H9 (cell line): ENCODE measurements around the gene ANKRD35. TPM values are rescaled to one million over a fixed set of nuclear protein-coding genes. Genes with fewer than 3 reads are reported as not detected.

Experiments
- DNase-seq: peaks from one replicate; pipeline ENCODE4 v3.0.0-alpha.2; 2017
- H2AFZ ChIP-seq: one replicate; pipeline ENCODE4 v1.6.1; 2013; ENCODE audit warnings: mild to moderate bottlenecking, low read length, control low read depth, moderate library complexity
- H2AK5ac ChIP-seq: 2 replicates; pipeline ENCODE4 v1.6.1; 2013; ENCODE audit warnings: low read length, control low read depth, mixed read lengths; ENCODE audit not compliant: insufficient read length
- H2BK120ac ChIP-seq: one replicate; pipeline ENCODE4 v1.6.1; 2013; ENCODE audit warnings: low read depth, mild to moderate bottlenecking, low read length, control low read depth, inconsistent platforms; ENCODE audit not compliant: poor library complexity, severe bottlenecking
- H2BK12ac ChIP-seq: 2 replicates; pipeline ENCODE4 v1.6.1; 2013; ENCODE audit warnings: low read length, control low read depth, mixed read lengths, low read depth; ENCODE audit not compliant: insufficient read length
- H2BK15ac ChIP-seq: 2 replicates; pipeline ENCODE4 v1.6.1; 2013; ENCODE audit warnings: low read depth, low read length, control low read depth
- H2BK20ac ChIP-seq: one replicate; pipeline ENCODE4 v1.6.1; 2013; ENCODE audit warnings: low read depth, mild to moderate bottlenecking, low read length, control low read depth, inconsistent platforms; ENCODE audit not compliant: poor library complexity, severe bottlenecking
- H2BK5ac ChIP-seq: 2 replicates; pipeline ENCODE4 v1.6.1; 2013; ENCODE audit warnings: low read length, control low read depth, mixed read lengths; ENCODE audit not compliant: insufficient read length
- H3K14ac ChIP-seq: 2 replicates; pipeline ENCODE4 v1.6.1; 2013; ENCODE audit warnings: low read length, control low read depth; ENCODE audit not compliant: insufficient read depth
- H3K18ac ChIP-seq: 2 replicates; pipeline ENCODE4 v1.6.1; 2013; ENCODE audit warnings: low read depth, mild to moderate bottlenecking, mixed read lengths, low read length, control low read depth; ENCODE audit not compliant: insufficient read length
- H3K23ac ChIP-seq: 2 replicates; pipeline ENCODE4 v1.6.1; 2013; ENCODE audit warnings: low read length, control low read depth, mixed read lengths, low read depth; ENCODE audit not compliant: insufficient read length
- H3K23me2 ChIP-seq: 2 replicates; pipeline ENCODE4 v1.6.1; 2013; ENCODE audit warnings: low read depth, mild to moderate bottlenecking, mixed read lengths, low read length, control low read depth; ENCODE audit not compliant: insufficient read length, poor library complexity, severe bottlenecking
- H3K27ac ChIP-seq: 2 replicates; pipeline ENCODE4 v1.5.1; 2013; ENCODE audit warnings: low read length, control low read depth, mixed read lengths, low read depth; ENCODE audit not compliant: insufficient read length
- H3K27me3 ChIP-seq: 2 replicates; pipeline ENCODE4 v1.6.1; 2013; ENCODE audit warnings: low read length, control low read depth, inconsistent platforms; ENCODE audit not compliant: insufficient read depth
- H3K4ac ChIP-seq: 2 replicates; pipeline ENCODE4 v1.6.1; 2013; ENCODE audit warnings: low read depth, mild to moderate bottlenecking, control low read depth, inconsistent platforms, low read length, moderate library complexity
- H3K4me1 ChIP-seq: 2 replicates; pipeline ENCODE4 v1.6.1; 2013; ENCODE audit warnings: low read length, control low read depth, inconsistent platforms; ENCODE audit not compliant: insufficient read depth
- H3K4me2 ChIP-seq: 2 replicates; pipeline ENCODE4 v1.6.1; 2013; ENCODE audit warnings: low read length, control low read depth, mixed read lengths; ENCODE audit not compliant: insufficient read length, insufficient read depth
- H3K56ac ChIP-seq: 2 replicates; pipeline ENCODE4 v1.6.1; 2013; ENCODE audit warnings: low read depth, mild to moderate bottlenecking, mixed read lengths, low read length, control low read depth; ENCODE audit not compliant: insufficient read length
- H3K79me1 ChIP-seq: 2 replicates; pipeline ENCODE4 v1.6.1; 2013; ENCODE audit warnings: low read depth, mild to moderate bottlenecking, moderate library complexity, low read length, control low read depth, inconsistent platforms; ENCODE audit not compliant: insufficient read depth, poor library complexity, severe bottlenecking
- H3K79me2 ChIP-seq: 2 replicates; pipeline ENCODE4 v1.6.1; 2013; ENCODE audit warnings: low read length, control low read depth, inconsistent platforms; ENCODE audit not compliant: insufficient read depth
- H3K9ac ChIP-seq: 2 replicates; pipeline ENCODE4 v1.6.1; 2013; ENCODE audit warnings: low read length, control low read depth, mixed read lengths; ENCODE audit not compliant: insufficient read length; ENCODE audit errors: extremely low read depth
- H3K9me3 ChIP-seq: one replicate; pipeline ENCODE4 v1.6.1; 2013; ENCODE audit warnings: low read depth, low read length, inconsistent platforms; ENCODE audit not compliant: control insufficient read depth
- H3T11ph ChIP-seq: one replicate; pipeline ENCODE4 v1.6.1; 2013; ENCODE audit warnings: mild to moderate bottlenecking, low read length, control low read depth, inconsistent platforms
- H4K20me1 ChIP-seq: one replicate; pipeline ENCODE4 v1.6.1; 2013; ENCODE audit not compliant: control insufficient read depth, insufficient read length, insufficient read depth
- H4K5ac ChIP-seq: 2 replicates; pipeline ENCODE4 v1.6.1; 2013; ENCODE audit warnings: low read depth, mild to moderate bottlenecking, mixed read lengths, low read length, control low read depth; ENCODE audit not compliant: insufficient read length
- H4K8ac ChIP-seq: replicated peaks from 2 replicates; pipeline ENCODE4 v1.6.1; 2013; ENCODE audit warnings: low read length, control low read depth, mixed read lengths, low read depth; ENCODE audit not compliant: insufficient read length
- H4K91ac ChIP-seq: 2 replicates; pipeline ENCODE4 v1.6.1; 2013; ENCODE audit warnings: low read depth, mild to moderate bottlenecking, moderate library complexity, mixed read lengths, low read length, control low read depth; ENCODE audit not compliant: insufficient read length
- H3K27ac Mint-ChIP-seq, 3 experiments: 2 replicates in 2 of 3; 3 replicates in 1 of 3; pipeline ENCODE4 v1.8.0; 2020 to 2021; ENCODE audit warnings: mixed read lengths in 3 of 3, mild to moderate bottlenecking in 1 of 3, moderate library complexity in 1 of 3
- H3K27me3 Mint-ChIP-seq: 2 replicates; pipeline ENCODE4 v1.8.0; 2021; ENCODE audit warnings: low read depth, mild to moderate bottlenecking, moderate library complexity, mixed read lengths
- H3K36me3 Mint-ChIP-seq, 3 experiments: 2 replicates in 2 of 3; 3 replicates in 1 of 3; pipeline ENCODE4 v1.8.0; 2020 to 2021; ENCODE audit warnings: low read depth in 3 of 3, mixed read lengths in 3 of 3; ENCODE audit not compliant: insufficient read depth in 1 of 3
- H3K4me1 Mint-ChIP-seq, 2 experiments: 2 replicates each; pipeline ENCODE4 v1.8.0; 2020; ENCODE audit warnings: mixed read lengths in 2 of 2
- H3K4me3 Mint-ChIP-seq, 2 experiments: 2 replicates in 1 of 2; 3 replicates in 1 of 2; pipeline ENCODE4 v1.8.0; 2020 to 2021; ENCODE audit warnings: mild to moderate bottlenecking in 2 of 2, mixed read lengths in 2 of 2, moderate library complexity in 1 of 2
- H3K9me3 Mint-ChIP-seq, 2 experiments: 2 replicates in 1 of 2; 3 replicates in 1 of 2; pipeline ENCODE4 v1.8.0; 2020; ENCODE audit warnings: mild to moderate bottlenecking in 2 of 2, mixed read lengths in 2 of 2, moderate library complexity in 1 of 2
- WGBS: extraction: QIAGEN DNeasy Blood & Tissue Kit; methylation state at CpG from one replicate; pipeline ENCODE4 v1.1.7; 2013; ENCODE audit warnings: missing lambda C conversion rate, low lambda C conversion rate, mixed read lengths; ENCODE audit not compliant: insufficient read length; ENCODE audit errors: extremely low coverage; 5-methylcytosine and 5-hydroxymethylcytosine counted together
- total RNA-seq: library from RNA; stranded (reverse); gene quantifications from 2 replicates; pipeline ENCODE4 v1.2.1, GENCODE V29; 2021
- TF ChIP-seq, protein P1 (sequence below): fragments of 200-600 bp; sonication (generic); conservative IDR thresholded peaks from 3 replicates; pipeline ENCODE4 v1.8.0; 2021; ENCODE audit warnings: antibody characterized with exemption, mild to moderate bottlenecking

ANKRD35 gene
- total RNA-seq, 1 experiment from 2014 or later: 0.28 TPM

DNA sequence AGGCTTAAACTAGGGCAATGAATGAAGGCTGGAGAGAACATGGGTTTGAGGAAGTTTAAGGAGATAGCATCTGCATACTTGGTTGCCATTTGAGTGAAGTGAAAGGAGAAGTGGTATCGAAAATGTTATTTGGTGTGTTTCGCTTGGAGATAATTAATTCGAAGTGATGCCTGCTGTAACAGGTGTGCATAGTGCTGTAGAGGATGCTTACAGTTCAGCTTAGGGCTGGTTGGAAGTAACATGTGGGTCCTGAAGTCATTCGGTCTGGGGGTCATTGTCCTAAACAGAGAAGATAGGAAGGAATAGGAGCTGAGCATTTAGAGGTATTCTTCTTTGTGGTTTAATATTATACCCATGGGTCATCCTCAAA lies 40.5 kb downstream of the ANKRD35 start:
- Mint-ChIP-seq H3K4me3 (no peak overlapping the region), H3K27ac (no peak overlapping the region), H3K27me3 (no peaks in the 10 kb centered on the region; the same call in 1 of the 2 replicates), H3K4me1 (peaks cover 6% of the 10 kb centered on the region in 2 experiments; a peak in 2 of 4 replicates), H3K9me3 (no peaks in the 10 kb centered on the region), H3K36me3 (peaks cover 16 to 46% (median 46%) of the 10 kb centered on the region in 3 experiments; a peak in 6 of 7 replicates)
- no peaks in the 10 kb centered on the region for H3K9me3 ChIP-seq
- TF ChIP-seq, protein P1, sequence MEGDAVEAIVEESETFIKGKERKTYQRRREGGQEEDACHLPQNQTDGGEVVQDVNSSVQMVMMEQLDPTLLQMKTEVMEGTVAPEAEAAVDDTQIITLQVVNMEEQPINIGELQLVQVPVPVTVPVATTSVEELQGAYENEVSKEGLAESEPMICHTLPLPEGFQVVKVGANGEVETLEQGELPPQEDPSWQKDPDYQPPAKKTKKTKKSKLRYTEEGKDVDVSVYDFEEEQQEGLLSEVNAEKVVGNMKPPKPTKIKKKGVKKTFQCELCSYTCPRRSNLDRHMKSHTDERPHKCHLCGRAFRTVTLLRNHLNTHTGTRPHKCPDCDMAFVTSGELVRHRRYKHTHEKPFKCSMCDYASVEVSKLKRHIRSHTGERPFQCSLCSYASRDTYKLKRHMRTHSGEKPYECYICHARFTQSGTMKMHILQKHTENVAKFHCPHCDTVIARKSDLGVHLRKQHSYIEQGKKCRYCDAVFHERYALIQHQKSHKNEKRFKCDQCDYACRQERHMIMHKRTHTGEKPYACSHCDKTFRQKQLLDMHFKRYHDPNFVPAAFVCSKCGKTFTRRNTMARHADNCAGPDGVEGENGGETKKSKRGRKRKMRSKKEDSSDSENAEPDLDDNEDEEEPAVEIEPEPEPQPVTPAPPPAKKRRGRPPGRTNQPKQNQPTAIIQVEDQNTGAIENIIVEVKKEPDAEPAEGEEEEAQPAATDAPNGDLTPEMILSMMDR: no peak
- no peak overlapping the region for H2BK12ac ChIP-seq
- H3K79me1 ChIP-seq: no peaks in the 10 kb centered on the region
- no peaks in the 10 kb centered on the region for H3K27me3 ChIP-seq
- H2AK5ac ChIP-seq: no peak overlapping the region
- H3K9ac ChIP-seq: no peak overlapping the region
- no peak overlapping the region for H3K14ac ChIP-seq
- no peak overlapping the region for H3K18ac ChIP-seq
- H3K4me1 ChIP-seq: no peaks in the 10 kb centered on the region
- H3K23me2 ChIP-seq: peaks cover 3% of the 10 kb centered on the region
- H4K91ac ChIP-seq: no peak overlapping the region
- no peaks in the 10 kb centered on the region for H4K20me1 ChIP-seq
- H3K56ac ChIP-seq: no peak overlapping the region
- H3K23ac ChIP-seq: no peak overlapping the region
- H2AFZ ChIP-seq: no peak overlapping the region
- no peaks in the 10 kb centered on the region for H3K79me2 ChIP-seq
- DNase-seq: no peak
- no peak overlapping the region for H4K5ac ChIP-seq
- H2BK15ac ChIP-seq: no peak overlapping the region
- no peak overlapping the region for H3T11ph ChIP-seq
- no CpG with 5 or more reads among the region's 4 CpGs for WGBS
- peak overlapping the region; percentile 42 for H3K4me2 ChIP-seq
- no peak overlapping the region for H2BK20ac ChIP-seq
- no peak overlapping the region for H4K8ac ChIP-seq
- no peak overlapping the region for H2BK5ac ChIP-seq
- H3K27ac ChIP-seq: no peak overlapping the region
- H3K4ac ChIP-seq: no peak overlapping the region
- no peak overlapping the region for H2BK120ac ChIP-seq
